IMR-90 (cell line): ENCODE measurements around the gene FAM20B. TPM values are rescaled to one million over a fixed set of nuclear protein-coding genes. Genes with fewer than 3 reads are reported as not detected.
"Not testable (repeated sequence)": the region's sequence is repeated elsewhere in the genome, so short reads cannot be mapped to it uniquely, and the experiment has no call there.

Source experiments
- ATAC-seq: fragments of 200-7000 bp; cut with Tn5 transposase; 2 replicates; pipeline ENCODE4 v1.9.1; 2020; ENCODE audit warnings: low read depth, mild to moderate bottlenecking, moderate library complexity
- BruUV-seq: library from RNA; stranded (reverse); fragments of 400-500 nt; replicated peaks from 2 replicates; lab custom pipeline; 2021; lab: Mats Ljungman, UMichigan
- CTCF ChIA-PET: fragments of 300-600 bp; formaldehyde crosslinking; extraction: SDS; loops from one replicate; lab custom pipeline; 2021; ENCODE audit warnings: antibody characterized with exemption; lab: Yijun Ruan, JAX
- POLR2A ChIA-PET: fragments of 300-600 bp; sonication (Branson Sonifier 250); formaldehyde crosslinking; loops from one replicate; lab custom pipeline; 2022; ENCODE audit warnings: antibody characterized with exemption; ENCODE audit not compliant: unreplicated experiment; lab: Charles Lee
- DNase-seq: peaks from one replicate; pipeline ENCODE4 v3.0.0; 2013
- H2AFZ ChIP-seq: replicated peaks from 2 replicates; pipeline ENCODE3; 2013; ENCODE audit warnings: low read length, mild to moderate bottlenecking; ENCODE audit not compliant: poor library complexity
- H2AK5ac ChIP-seq: 2 replicates; pipeline ENCODE4 v1.6.1; 2013; ENCODE audit warnings: low read depth, low read length, inconsistent platforms
- H2AK9ac ChIP-seq: replicated peaks from 2 replicates; pipeline ENCODE3; 2013; ENCODE audit warnings: mild to moderate bottlenecking, low read depth, low read length, moderate library complexity; ENCODE audit not compliant: poor library complexity
- H2BK120ac ChIP-seq: 2 replicates; pipeline ENCODE4 v1.6.1; 2013; ENCODE audit warnings: low read depth, low read length, inconsistent platforms
- H2BK15ac ChIP-seq: 3 replicates; pipeline ENCODE4 v1.6.1; 2013; ENCODE audit warnings: low read depth, low read length, inconsistent platforms
- H2BK20ac ChIP-seq: 2 replicates; pipeline ENCODE4 v1.6.1; 2013; ENCODE audit warnings: low read depth, mild to moderate bottlenecking, inconsistent platforms, low read length, moderate library complexity
- H2BK5ac ChIP-seq: 2 replicates; pipeline ENCODE4 v1.6.1; 2013; ENCODE audit warnings: mild to moderate bottlenecking, low read depth, low read length, inconsistent platforms; ENCODE audit not compliant: poor library complexity, severe bottlenecking
- H3K14ac ChIP-seq: replicated peaks from 2 replicates; pipeline ENCODE4 v1.6.1; 2013; ENCODE audit warnings: low read depth, low read length, inconsistent platforms
- H3K18ac ChIP-seq: 2 replicates; pipeline ENCODE4 v1.6.1; 2013; ENCODE audit warnings: low read depth, low read length, control low read depth
- H3K23ac ChIP-seq: 2 replicates; pipeline ENCODE4 v1.6.1; 2013; ENCODE audit warnings: low read depth, low read length, inconsistent platforms
- H3K27ac ChIP-seq: 2 replicates; pipeline ENCODE4 v1.5.1; 2013; ENCODE audit warnings: mild to moderate bottlenecking, control low read depth, low read length; ENCODE audit not compliant: insufficient read depth
- H3K27me3 ChIP-seq: 2 replicates; pipeline ENCODE4 v1.6.1; 2013; ENCODE audit warnings: low read length; ENCODE audit not compliant: control insufficient read depth, insufficient read depth
- H3K36me3 ChIP-seq: 2 replicates; pipeline ENCODE4 v1.6.1; 2013; ENCODE audit warnings: low read length, mixed read lengths; ENCODE audit not compliant: control insufficient read depth, insufficient read depth
- H3K4ac ChIP-seq: 2 replicates; pipeline ENCODE4 v1.6.1; 2013; ENCODE audit warnings: low read depth, low read length, inconsistent platforms
- H3K4me1 ChIP-seq: 2 replicates; pipeline ENCODE4 v1.6.1; 2013; ENCODE audit warnings: low read length, mixed read lengths; ENCODE audit not compliant: control insufficient read depth, insufficient read depth
- H3K4me2 ChIP-seq: 2 replicates; pipeline ENCODE4 v1.6.1; 2013; ENCODE audit warnings: low read depth, mild to moderate bottlenecking, control low read depth, low read length, moderate library complexity
- H3K4me3 ChIP-seq: 2 replicates; pipeline ENCODE4 v1.5.1; 2013; ENCODE audit warnings: low read depth, mild to moderate bottlenecking, control low read depth, low read length, moderate library complexity; ENCODE audit not compliant: insufficient read depth
- H3K56ac ChIP-seq: 2 replicates; pipeline ENCODE4 v1.6.1; 2013; ENCODE audit warnings: low read length, inconsistent platforms; ENCODE audit not compliant: insufficient read depth; ENCODE audit errors: extremely low read depth
- H3K79me1 ChIP-seq, 2 experiments: 2 replicates each; pipeline ENCODE4 v1.6.1; 2013; ENCODE audit warnings: low read length in 2 of 2, inconsistent platforms in 1 of 2, low read depth in 1 of 2
- H3K9ac ChIP-seq: 2 replicates; pipeline ENCODE4 v1.6.1; 2013; ENCODE audit warnings: low read depth, low read length, control low read depth
- H3K9me1 ChIP-seq: 2 replicates; pipeline ENCODE4 v1.6.1; 2013; ENCODE audit warnings: low read length, inconsistent platforms; ENCODE audit not compliant: insufficient read depth
- H3K9me3 ChIP-seq: 2 replicates; pipeline ENCODE4 v1.6.1; 2013; ENCODE audit warnings: low read length; ENCODE audit not compliant: control insufficient read depth, insufficient read depth
- H4K20me1 ChIP-seq: 2 replicates; pipeline ENCODE4 v1.6.1; 2013; ENCODE audit warnings: low read length, inconsistent platforms; ENCODE audit not compliant: insufficient read depth
- H4K5ac ChIP-seq: 2 replicates; pipeline ENCODE4 v1.6.1; 2013; ENCODE audit warnings: mild to moderate bottlenecking, low read depth, low read length, control low read depth
- H4K8ac ChIP-seq, 2 experiments: 2 replicates each; pipeline ENCODE4 v1.6.1; 2013; ENCODE audit warnings: low read depth in 2 of 2, low read length in 2 of 2, control low read depth in 1 of 2, inconsistent platforms in 1 of 2
- H4K91ac ChIP-seq: 2 replicates; pipeline ENCODE4 v1.6.1; 2013; ENCODE audit warnings: low read depth, low read length, inconsistent platforms; ENCODE audit not compliant: insufficient read depth
- WGBS, 2 experiments: methylation state at CpG; one replicate each; pipeline versions ENCODE4 v1.1.5 to v1.1.7; 2013; ENCODE audit warnings: missing lambda C conversion rate in 2 of 2; ENCODE audit not compliant: insufficient read length in 1 of 2; ENCODE audit errors: extremely low coverage in 2 of 2; 5-methylcytosine and 5-hydroxymethylcytosine counted together
- dilution Hi-C: fragments of 300-500 bp; cut with HindIII; formaldehyde crosslinking; loops from one replicate; pipeline ENCODE4 v1.14.3; 2018; ENCODE audit warnings: low sequenced_read_pairs; ENCODE audit not compliant: unreplicated experiment
- in situ Hi-C: fragments of 300-500 bp; cut with MboI; formaldehyde crosslinking; loops from 3 replicates; pipeline ENCODE4 v1.14.3; 2019; ENCODE audit warnings: low sequenced_read_pairs, inconsistent platforms, mixed read lengths
- intact Hi-C: fragments of 100-400 bp; cut with micrococcal nuclease; formaldehyde crosslinking; loops from 2 replicates; pipeline ENCODE4 v1.10.0; 2022
- polyA plus RNA-seq, 3 experiments: library from polyadenylated mRNA; depleted of rRNA; stranded (reverse); fragments of >200 nt; gene quantifications; 2 replicates each; pipeline ENCODE4 v1.2.3, GENCODE V29; 2012; ENCODE audit warnings: low replicate concordance in 1 of 3
- total RNA-seq: library from RNA; depleted of rRNA; stranded (reverse); fragments of >200 nt; gene quantifications from 2 replicates; pipeline ENCODE4 v1.2.3, GENCODE V29; 2012

The FAM20B gene
- total and polyA plus RNA-seq, 2 of the 4 experiments (the other 2 are of a cell fraction): 17.1 to 38.4 TPM

DNA sequence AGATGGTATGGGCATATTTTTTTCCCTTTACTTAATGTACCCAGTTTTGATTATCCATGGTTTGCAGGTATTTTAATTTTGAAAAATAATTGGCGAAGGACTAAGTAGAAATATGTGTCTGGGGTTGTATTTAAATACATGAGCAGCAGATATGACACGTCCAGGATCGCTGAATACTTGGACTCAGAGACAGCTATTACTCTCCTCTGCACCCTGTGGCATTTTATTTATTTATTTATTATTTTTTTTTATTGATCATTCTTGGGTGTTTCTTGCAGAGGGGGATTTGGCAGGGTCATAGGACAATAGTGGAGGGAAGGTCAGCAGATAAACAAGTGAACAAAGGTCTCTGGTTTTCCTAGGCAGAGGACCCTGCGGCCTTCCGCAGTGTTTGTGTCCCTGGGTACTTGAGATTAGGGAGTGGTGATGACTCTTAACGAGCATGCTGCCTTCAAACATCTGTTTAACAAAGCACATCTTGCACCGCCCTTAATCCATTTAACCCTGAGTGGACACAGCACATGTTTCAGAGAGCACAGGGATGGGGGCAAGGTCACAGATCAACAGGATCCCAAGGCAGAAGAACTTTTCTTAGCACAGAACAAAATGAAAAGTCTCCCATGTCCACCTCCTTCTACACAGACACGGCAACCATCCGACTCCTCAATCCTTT, 13.9 kb downstream of the FAM20B start:
- H4K8ac ChIP-seq, BruUV-seq, H3K36me3 ChIP-seq, CTCF ChIA-PET, H2BK15ac ChIP-seq, in situ Hi-C loops, POLR2A ChIA-PET, H3K9me3 ChIP-seq, H3K4me3 ChIP-seq, H2BK5ac ChIP-seq, H3K27ac ChIP-seq, H3K18ac ChIP-seq, dilution Hi-C loops, H3K4me2 ChIP-seq, ATAC-seq, H4K91ac ChIP-seq, H2AK5ac ChIP-seq, H3K56ac ChIP-seq, H2BK20ac ChIP-seq, H3K23ac ChIP-seq, intact Hi-C loops, H3K27me3 ChIP-seq, H3K9ac ChIP-seq, H2AFZ ChIP-seq, H4K5ac ChIP-seq, H2AK9ac ChIP-seq, DNase-seq, H2BK120ac ChIP-seq, H3K4ac ChIP-seq, H3K14ac ChIP-seq: not testable (repeated sequence)
- H3K9me1 ChIP-seq: peaks cover 20% of the 10 kb centered on the region
- 89% methylated on average over 2 of the region's 9 CpGs; no CpG with 5 or more reads in 1 of the 2 experiments for WGBS, 2 experiments
- peaks cover 19% of the 10 kb centered on the region for H3K4me1 ChIP-seq
- peaks cover 43% of the 10 kb centered on the region for H4K20me1 ChIP-seq
- peaks cover 41 to 59% of the 10 kb centered on the region in 2 experiments for H3K79me1 ChIP-seq

DNA sequence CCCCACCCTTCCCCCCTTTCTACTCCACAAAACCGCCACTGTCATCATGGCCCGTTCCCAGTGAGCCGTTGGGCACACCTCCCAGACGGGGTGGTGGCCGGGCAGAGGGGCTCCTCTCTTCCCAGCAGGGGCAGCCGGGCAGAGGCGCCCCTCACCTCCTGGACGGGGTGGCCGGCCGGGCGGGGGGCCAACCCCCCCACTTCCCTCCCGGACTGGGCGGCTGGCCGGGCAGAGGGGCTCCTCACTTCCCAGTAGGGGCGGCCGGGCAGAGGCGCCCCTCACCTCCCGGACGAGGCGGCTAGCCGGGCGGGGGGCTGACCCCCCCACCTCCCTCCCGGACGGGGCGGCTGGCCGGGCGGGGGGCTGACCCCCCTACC, 14.5 kb downstream of the FAM20B start:
- POLR2A ChIA-PET, H2AK5ac ChIP-seq, BruUV-seq, H4K91ac ChIP-seq, H3K18ac ChIP-seq, H2BK5ac ChIP-seq, H2BK15ac ChIP-seq, DNase-seq, H3K36me3 ChIP-seq, dilution Hi-C loops, H2AFZ ChIP-seq, H3K4ac ChIP-seq, intact Hi-C loops, in situ Hi-C loops, H2BK20ac ChIP-seq, H4K5ac ChIP-seq, CTCF ChIA-PET, H2AK9ac ChIP-seq, H3K4me2 ChIP-seq, H3K27me3 ChIP-seq, H2BK120ac ChIP-seq, H3K23ac ChIP-seq, H3K4me3 ChIP-seq, ATAC-seq, H3K27ac ChIP-seq, H3K14ac ChIP-seq, H4K8ac ChIP-seq, H3K9me3 ChIP-seq, H3K56ac ChIP-seq, H3K9ac ChIP-seq: not testable (repeated sequence)
- H3K79me1 ChIP-seq: peaks cover 40 to 54% of the 10 kb centered on the region in 2 experiments
- peaks cover 16% of the 10 kb centered on the region for H3K4me1 ChIP-seq
- no CpG with 5 or more reads among the region's 27 CpGs for WGBS, 2 experiments
- H3K9me1 ChIP-seq: peaks cover 20% of the 10 kb centered on the region
- peaks cover 38% of the 10 kb centered on the region for H4K20me1 ChIP-seq
